Bronchial epithelial cell (primary cell): ENCODE measurements around the gene DKK2. TPM values are rescaled to one million over a fixed set of nuclear protein-coding genes. Genes with fewer than 3 reads are reported as not detected.

Experiments
- DNase-seq: peaks from one replicate; pipeline ENCODE4 v3.0.0-alpha.2; 2010; ENCODE audit warnings: low read depth
- FAIRE-seq: peaks from 2 replicates; lab custom pipeline; 2011; peaks lifted over from hg19 to GRCh38; lab: Jason Lieb, UNC
- H3K27me3 ChIP-seq: 2 replicates; pipeline ENCODE4 v1.5.1; 2011; ENCODE audit warnings: low read length; ENCODE audit not compliant: control insufficient read depth, insufficient read depth
- H3K36me3 ChIP-seq: 2 replicates; pipeline ENCODE4 v1.5.1; 2011; ENCODE audit warnings: low read length; ENCODE audit not compliant: control insufficient read depth, insufficient read depth
- H3K4me3 ChIP-seq: 2 replicates; pipeline ENCODE4 v1.5.1; 2011; ENCODE audit warnings: mild to moderate bottlenecking, low read depth, low read length, control low read depth
- total RNA-seq: library from RNA; depleted of rRNA; stranded (reverse); fragments of >200 nt; gene quantifications from 2 replicates; pipeline ENCODE4 v1.2.1, GENCODE V29; 2014
- TF ChIP-seq, protein P1 (sequence below): IDR thresholded peaks from 2 replicates; pipeline ENCODE4 v1.5.1; 2011; ENCODE audit warnings: mild to moderate bottlenecking, moderate library complexity, low read length, control low read depth, inconsistent platforms; ENCODE audit not compliant: insufficient read depth, severe bottlenecking

DKK2 gene
- total RNA-seq, 1 donor from 2014 or later = not detected

DNA sequence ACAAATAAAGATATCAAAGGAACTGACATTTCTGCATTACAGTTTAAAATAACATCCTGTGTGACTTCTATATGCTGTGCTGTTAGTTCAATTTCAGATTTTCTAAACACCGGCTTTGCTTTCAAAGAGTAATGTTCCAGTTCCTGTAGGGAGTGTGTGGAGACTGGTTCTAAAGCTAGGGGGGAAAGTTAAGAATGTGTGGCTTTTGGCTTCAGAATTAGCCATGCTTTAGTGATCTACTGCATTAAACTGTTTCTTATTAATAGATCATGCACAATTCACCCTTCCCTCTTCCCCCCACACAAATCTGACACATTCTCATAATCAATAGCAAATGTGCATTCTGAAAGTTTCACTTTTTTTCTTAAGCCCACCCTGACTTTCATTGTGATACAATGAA, 32.0 kb upstream of the DKK2 start:
- DNase-seq = no peak
- Histone ChIP-seq H3K4me3 (no peak overlapping the region), H3K27me3 (no peaks in the 10 kb centered on the region), H3K36me3 (no peaks in the 10 kb centered on the region)
- FAIRE-seq = no peak
- TF ChIP-seq, protein P1, sequence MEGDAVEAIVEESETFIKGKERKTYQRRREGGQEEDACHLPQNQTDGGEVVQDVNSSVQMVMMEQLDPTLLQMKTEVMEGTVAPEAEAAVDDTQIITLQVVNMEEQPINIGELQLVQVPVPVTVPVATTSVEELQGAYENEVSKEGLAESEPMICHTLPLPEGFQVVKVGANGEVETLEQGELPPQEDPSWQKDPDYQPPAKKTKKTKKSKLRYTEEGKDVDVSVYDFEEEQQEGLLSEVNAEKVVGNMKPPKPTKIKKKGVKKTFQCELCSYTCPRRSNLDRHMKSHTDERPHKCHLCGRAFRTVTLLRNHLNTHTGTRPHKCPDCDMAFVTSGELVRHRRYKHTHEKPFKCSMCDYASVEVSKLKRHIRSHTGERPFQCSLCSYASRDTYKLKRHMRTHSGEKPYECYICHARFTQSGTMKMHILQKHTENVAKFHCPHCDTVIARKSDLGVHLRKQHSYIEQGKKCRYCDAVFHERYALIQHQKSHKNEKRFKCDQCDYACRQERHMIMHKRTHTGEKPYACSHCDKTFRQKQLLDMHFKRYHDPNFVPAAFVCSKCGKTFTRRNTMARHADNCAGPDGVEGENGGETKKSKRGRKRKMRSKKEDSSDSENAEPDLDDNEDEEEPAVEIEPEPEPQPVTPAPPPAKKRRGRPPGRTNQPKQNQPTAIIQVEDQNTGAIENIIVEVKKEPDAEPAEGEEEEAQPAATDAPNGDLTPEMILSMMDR = no peak

DNA sequence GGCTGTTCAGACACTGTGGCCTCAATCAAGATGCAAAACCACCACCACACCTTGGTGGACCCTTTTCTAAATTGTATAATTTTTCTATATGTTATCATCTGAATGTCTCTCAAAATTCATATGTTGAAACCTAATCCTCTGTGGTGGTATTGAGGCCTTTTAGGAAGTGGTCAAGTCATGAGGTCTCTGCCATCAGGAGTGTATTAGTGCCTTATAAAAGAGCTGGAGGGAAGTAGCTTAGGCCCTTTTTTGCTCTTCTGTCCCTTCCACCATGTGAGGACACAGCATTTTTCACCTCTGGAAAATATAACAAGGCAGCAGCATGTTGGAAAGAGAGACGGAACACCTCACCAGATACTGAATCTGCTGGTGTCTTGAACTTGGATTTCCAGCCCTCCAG, 30.5 kb upstream of the DKK2 start:
- FAIRE-seq = no peak
- Histone ChIP-seq H3K4me3 (no peak overlapping the region), H3K36me3 (no peaks in the 10 kb centered on the region), H3K27me3 (no peaks in the 10 kb centered on the region)
- TF ChIP-seq, protein P1 = no peak
- DNase-seq = no peak

DNA sequence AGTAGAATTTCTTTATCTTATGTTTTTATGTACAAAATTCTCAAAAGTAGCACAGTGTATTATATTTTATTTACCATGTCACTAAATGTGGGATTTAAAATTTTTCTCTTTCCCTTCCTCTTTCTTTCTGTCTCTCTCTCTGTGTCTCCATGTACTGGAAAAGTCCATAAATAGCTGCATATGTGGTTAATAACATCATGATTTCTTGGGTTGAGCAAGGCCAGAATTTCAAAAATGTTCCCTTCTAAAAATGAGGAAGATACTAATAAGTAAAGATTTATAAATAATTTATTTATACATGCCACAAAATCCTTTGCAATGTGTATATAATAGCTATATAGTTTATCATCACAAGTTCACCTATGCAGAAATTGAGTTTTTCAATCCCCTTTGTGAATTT, 29.1 kb upstream of the DKK2 start:
- Histone ChIP-seq H3K27me3 (no peaks in the 10 kb centered on the region), H3K36me3 (no peaks in the 10 kb centered on the region), H3K4me3 (no peak overlapping the region)
- no peak for FAIRE-seq
- no peak for DNase-seq
- TF ChIP-seq, protein P1 = no peak

DNA sequence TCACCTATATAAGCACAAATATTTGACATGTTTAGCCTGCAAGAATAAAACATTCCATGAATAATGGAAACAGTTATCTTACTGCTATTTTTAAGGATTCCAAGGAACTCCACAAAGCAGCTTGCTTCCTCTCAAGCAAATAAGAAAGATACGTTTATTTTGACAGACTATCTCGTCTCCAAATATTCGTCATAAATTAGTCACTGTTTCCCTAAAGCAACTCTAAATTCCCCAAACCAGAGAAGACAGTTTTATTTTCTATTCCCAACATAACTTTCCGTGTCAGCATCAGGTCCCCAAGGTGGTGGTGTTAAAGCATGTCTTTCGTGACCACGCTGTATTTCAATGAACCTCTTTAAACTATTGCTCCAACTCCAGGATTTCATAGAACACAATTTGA, 24.3 kb upstream of the DKK2 start:
- H3K27me3 ChIP-seq = no peaks in the 10 kb centered on the region
- H3K4me3 ChIP-seq = no peak overlapping the region
- H3K36me3 ChIP-seq = no peaks in the 10 kb centered on the region
- DNase-seq (no peak), FAIRE-seq (no peak)
- TF ChIP-seq, protein P1 = no peak

DNA sequence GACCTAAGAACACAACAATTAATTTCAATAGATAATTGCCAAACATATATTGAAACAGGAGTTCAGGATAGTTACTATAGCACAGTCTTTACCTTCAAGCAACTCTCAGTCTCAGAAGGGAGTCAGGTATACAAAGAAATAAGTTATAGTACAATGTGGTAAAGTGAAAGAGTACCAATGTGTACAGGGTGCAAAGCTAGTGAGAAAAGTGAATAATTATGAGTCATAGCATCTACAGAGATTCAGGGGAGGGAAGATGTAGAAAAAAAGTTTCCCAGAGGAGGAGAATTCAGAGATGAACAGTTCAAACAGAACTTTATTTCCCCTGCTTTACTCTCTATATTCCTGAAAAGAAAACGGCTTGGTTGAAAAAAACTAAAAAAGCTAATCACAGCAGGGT, 22.7 kb upstream of the DKK2 start:
- Histone ChIP-seq H3K4me3 (no peak overlapping the region), H3K27me3 (peaks cover 2% of the 10 kb centered on the region), H3K36me3 (no peaks in the 10 kb centered on the region)
- DNase-seq (peak; percentile 45), FAIRE-seq (no peak)
- TF ChIP-seq, protein P1 = no peak

DNA sequence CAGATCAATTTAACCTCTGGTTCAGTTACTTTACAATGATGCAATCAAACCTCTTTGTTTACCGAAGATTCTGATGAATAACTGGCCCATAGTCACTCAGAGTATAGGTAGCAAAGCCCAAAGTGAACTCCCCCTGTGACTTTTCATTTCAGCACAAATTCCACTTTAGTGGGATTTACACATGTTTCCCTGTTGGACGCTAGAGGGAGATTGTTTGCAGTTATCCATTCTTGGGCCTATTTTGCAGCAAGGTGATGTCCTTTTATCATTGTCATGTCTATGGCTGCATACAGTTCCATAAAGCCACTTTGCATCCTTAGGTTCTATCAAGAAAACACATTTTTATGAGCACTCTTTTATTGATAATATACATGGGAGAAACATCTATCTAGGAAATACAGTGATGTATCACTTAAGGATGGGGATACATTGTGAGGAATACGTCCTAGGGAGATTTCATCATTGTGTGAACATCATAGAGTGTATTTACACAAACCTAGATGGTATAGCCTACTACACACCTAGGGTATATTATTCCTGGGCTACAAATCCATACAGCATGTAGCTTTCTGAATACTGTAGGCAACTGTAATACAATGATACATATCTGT, 14.5 kb upstream of the DKK2 start:
- FAIRE-seq = no peak
- TF ChIP-seq, protein P1 = peak; percentile 66
- Histone ChIP-seq H3K27me3 (peaks cover 2% of the 10 kb centered on the region), H3K36me3 (no peaks in the 10 kb centered on the region), H3K4me3 (no peak overlapping the region)
- peak; percentile 29 for DNase-seq
